Stimulated activated naive CD8-positive, alpha-beta T cell treated with anti-CD3 and anti-CD28 coated beads, Interleukin-15, Interleukin-2, amounts not matched to agents 100 ng/mL and 50 ng/mL, for 24 hours (primary cell): ENCODE data around the gene SCAF11.

Source experiments
- H3K27ac Mint-ChIP-seq: one replicate; pipeline ENCODE4 v1.8.0; 2021; ENCODE audit warnings: mild to moderate bottlenecking, mixed read lengths
- H3K27me3 Mint-ChIP-seq: one replicate; pipeline ENCODE4 v1.8.0; 2021; ENCODE audit warnings: mixed read lengths
- H3K36me3 Mint-ChIP-seq: one replicate; pipeline ENCODE4 v1.8.0; 2021; ENCODE audit warnings: low read depth, mixed read lengths
- H3K4me1 Mint-ChIP-seq: one replicate; pipeline ENCODE4 v1.8.0; 2021; ENCODE audit warnings: low read depth, mixed read lengths
- H3K4me3 Mint-ChIP-seq: one replicate; pipeline ENCODE4 v1.8.0; 2021; ENCODE audit warnings: mild to moderate bottlenecking, mixed read lengths
- H3K9me3 Mint-ChIP-seq: one replicate; pipeline ENCODE4 v1.8.0; 2021; ENCODE audit warnings: mixed read lengths

SCAF11 gene

DNA sequence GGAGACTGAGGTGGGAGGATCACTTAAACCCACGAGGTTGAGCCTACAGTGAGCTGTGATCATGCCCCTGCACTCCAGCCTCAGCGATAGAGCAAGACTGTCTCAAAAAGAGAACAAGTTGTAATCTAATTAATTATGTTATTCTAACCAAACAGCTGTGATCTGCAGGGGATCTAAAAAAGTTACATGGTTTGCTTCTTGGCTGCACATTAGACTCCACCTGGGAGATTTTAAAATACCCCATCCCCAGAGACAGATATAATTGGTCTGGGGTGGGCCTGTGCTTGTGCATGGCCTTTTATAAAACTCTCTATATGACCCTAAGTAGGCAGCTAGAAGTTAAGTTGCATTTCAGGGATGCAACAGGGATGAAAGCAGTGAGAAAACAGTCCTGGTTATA is 76.7 kb downstream of the SCAF11 start:
- peaks cover 10% of the 10 kb centered on the region for H3K36me3 Mint-ChIP-seq
- H3K27ac Mint-ChIP-seq: no peak overlapping the region
- no peaks in the 10 kb centered on the region for H3K9me3 Mint-ChIP-seq
- no peaks in the 10 kb centered on the region for H3K4me1 Mint-ChIP-seq
- no peak overlapping the region for H3K4me3 Mint-ChIP-seq
- no peaks in the 10 kb centered on the region for H3K27me3 Mint-ChIP-seq

DNA sequence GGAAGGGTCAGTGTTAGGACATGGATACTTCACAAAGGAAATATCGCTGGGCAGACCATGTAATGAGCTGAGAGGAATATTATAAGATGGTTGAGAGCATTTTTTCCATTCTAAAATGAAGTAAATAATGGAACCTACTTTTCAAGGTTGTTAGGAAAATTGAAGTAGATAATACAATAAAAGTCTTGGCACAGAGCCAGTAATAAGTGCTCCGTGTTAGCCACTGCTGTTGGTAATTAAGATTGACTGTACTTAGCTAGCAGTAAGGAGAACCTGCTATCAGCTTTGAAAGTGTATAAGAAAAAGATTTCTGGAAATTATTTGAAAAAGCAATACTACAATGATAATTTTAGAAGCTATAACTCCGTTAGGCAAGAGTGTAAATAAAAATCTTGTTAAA is 77.6 kb downstream of the SCAF11 start:
- no peaks in the 10 kb centered on the region for H3K27me3 Mint-ChIP-seq
- peaks cover 13% of the 10 kb centered on the region for H3K36me3 Mint-ChIP-seq
- H3K9me3 Mint-ChIP-seq: no peaks in the 10 kb centered on the region
- H3K4me1 Mint-ChIP-seq: no peaks in the 10 kb centered on the region
- no peak overlapping the region for H3K4me3 Mint-ChIP-seq
- no peak overlapping the region for H3K27ac Mint-ChIP-seq

DNA sequence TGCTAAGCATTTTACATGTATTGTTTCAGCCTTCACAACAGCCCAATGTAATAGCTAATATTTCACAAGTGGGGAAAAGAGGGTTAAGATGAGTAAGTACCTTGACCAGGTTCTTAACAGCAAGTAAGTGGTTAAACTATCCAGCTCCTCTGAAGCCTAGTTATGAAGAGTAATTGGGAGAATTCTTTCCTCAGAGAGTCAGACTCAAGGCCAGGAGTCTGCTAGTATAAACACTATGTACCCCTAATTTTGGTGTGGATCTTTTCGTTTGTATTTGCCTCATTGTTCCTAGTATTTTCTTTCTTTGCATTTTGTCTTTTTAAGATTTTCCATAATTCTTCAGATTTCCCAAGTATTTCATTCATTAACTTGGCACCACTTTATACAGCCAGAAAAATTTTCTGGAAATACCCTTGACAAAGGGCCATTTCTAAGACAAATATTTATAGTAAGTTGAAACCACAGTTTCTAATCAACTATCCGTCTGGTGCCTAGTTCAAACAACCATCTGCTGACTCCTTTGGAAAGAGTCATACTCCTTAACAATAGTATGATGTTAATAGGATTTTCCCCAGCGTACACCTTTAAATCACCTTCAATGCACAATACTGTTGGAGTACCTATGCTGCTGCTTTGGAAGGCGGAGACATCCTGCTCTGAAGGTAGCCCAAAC is 81.2 kb downstream of the SCAF11 start:
- Mint-ChIP-seq H3K4me3 (no peak overlapping the region), H3K36me3 (peaks cover 25% of the 10 kb centered on the region), H3K4me1 (no peaks in the 10 kb centered on the region), H3K9me3 (no peaks in the 10 kb centered on the region), H3K27me3 (no peaks in the 10 kb centered on the region), H3K27ac (no peak overlapping the region)

GRCh38 chr12:45907955-45908354 is 82.4 kb downstream of the SCAF11 start:
- Mint-ChIP-seq H3K4me1 (no peaks in the 10 kb centered on the region), H3K9me3 (no peaks in the 10 kb centered on the region), H3K36me3 (peaks cover 38% of the 10 kb centered on the region), H3K27ac (no peak overlapping the region), H3K4me3 (no peak overlapping the region), H3K27me3 (no peaks in the 10 kb centered on the region)

DNA sequence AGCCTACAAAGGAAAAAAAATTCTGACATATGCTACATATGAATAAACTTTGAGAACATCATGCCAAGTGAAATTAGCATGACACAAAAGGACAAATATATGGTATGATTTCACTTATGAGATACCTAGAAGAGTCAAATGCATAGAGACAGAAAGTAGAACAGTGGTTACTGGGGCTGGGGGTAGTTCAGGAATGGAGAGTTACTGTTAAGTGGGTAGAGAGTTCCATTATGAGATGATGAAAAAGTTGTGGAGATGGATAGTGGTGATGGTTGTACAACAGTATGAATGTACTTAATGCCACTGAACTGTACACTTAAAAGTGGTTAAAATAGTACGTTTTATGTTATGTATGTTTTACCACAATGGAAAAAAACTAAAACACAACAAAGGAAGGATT is 92.3 kb downstream of the SCAF11 start:
- H3K36me3 Mint-ChIP-seq: peaks cover 58% of the 10 kb centered on the region
- peaks cover 4% of the 10 kb centered on the region for H3K4me1 Mint-ChIP-seq
- H3K27ac Mint-ChIP-seq: no peak overlapping the region
- no peak overlapping the region for H3K4me3 Mint-ChIP-seq
- no peaks in the 10 kb centered on the region for H3K9me3 Mint-ChIP-seq
- no peaks in the 10 kb centered on the region for H3K27me3 Mint-ChIP-seq

DNA sequence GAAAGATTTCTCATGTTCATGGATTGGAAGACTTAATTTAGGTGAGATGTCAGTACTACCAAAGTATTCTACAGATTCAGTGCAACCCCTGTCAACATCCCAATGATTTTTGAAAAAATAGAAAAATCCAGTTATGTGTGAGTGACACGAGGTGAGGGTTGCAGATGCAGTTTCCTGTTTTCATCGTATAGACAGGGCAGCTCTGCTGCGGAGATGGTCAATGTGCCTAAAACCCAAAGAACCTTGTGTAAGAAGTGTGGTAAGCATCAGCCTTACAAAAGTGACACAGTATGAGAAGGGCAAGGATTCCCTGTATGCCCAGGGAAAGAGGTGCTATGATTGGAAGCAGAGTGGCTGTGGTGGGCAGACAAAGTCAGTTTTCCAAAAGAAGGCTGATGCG is 94.4 kb downstream of the SCAF11 start:
- Mint-ChIP-seq H3K9me3 (no peaks in the 10 kb centered on the region), H3K4me3 (no peak overlapping the region), H3K27me3 (no peaks in the 10 kb centered on the region), H3K27ac (no peak overlapping the region), H3K4me1 (peaks cover 15% of the 10 kb centered on the region), H3K36me3 (peaks cover 68% of the 10 kb centered on the region)

GRCh38 chr12:45893240-45893639 is 97.1 kb downstream of the SCAF11 start:
- no peak overlapping the region for H3K27ac Mint-ChIP-seq
- H3K9me3 Mint-ChIP-seq: no peaks in the 10 kb centered on the region
- peaks cover 58% of the 10 kb centered on the region for H3K36me3 Mint-ChIP-seq
- H3K4me3 Mint-ChIP-seq: no peak overlapping the region
- H3K4me1 Mint-ChIP-seq: peaks cover 15% of the 10 kb centered on the region
- no peaks in the 10 kb centered on the region for H3K27me3 Mint-ChIP-seq

GRCh38 chr12:45890276-45890675 is 100.1 kb downstream of the SCAF11 start:
- peaks cover 15% of the 10 kb centered on the region for H3K4me1 Mint-ChIP-seq
- peaks cover 51% of the 10 kb centered on the region for H3K36me3 Mint-ChIP-seq
- no peak overlapping the region for H3K4me3 Mint-ChIP-seq

GRCh38 chr12:45887544-45887943 is 102.8 kb downstream of the SCAF11 start:
- no peak overlapping the region for H3K27ac Mint-ChIP-seq
- H3K4me1 Mint-ChIP-seq: peaks cover 12% of the 10 kb centered on the region
- H3K36me3 Mint-ChIP-seq: peaks cover 52% of the 10 kb centered on the region
- no peaks in the 10 kb centered on the region for H3K27me3 Mint-ChIP-seq
- H3K4me3 Mint-ChIP-seq: no peak overlapping the region
- no peaks in the 10 kb centered on the region for H3K9me3 Mint-ChIP-seq

More at GRCh38 chr12:45890276-45890675, 100.1 kb downstream of the SCAF11 start:
- no peak overlapping the region for H3K27ac Mint-ChIP-seq
- H3K9me3 Mint-ChIP-seq: no peaks in the 10 kb centered on the region
- no peaks in the 10 kb centered on the region for H3K27me3 Mint-ChIP-seq

DNA sequence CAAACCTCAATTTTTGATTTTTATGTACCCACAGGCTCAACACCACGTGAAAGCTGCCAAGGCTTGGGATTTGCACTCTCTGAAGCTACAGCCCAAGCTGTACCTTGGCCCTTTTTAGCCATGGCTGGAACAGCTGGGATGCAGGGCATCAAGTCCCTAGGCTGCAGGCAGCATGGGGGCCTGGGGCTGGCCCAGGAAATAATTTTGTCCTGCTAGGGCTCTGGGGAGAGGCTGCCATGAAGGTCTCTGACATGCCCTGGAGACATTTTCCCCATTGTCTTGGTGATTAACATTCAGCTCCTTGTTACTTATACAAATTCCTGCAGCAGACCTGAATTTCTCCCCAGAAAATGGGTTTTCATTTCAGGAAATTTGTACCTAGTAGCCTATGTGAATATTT is 103.7 kb downstream of the SCAF11 start:
- H3K27ac Mint-ChIP-seq: no peak overlapping the region
- H3K36me3 Mint-ChIP-seq: peaks cover 57% of the 10 kb centered on the region
- H3K27me3 Mint-ChIP-seq: no peaks in the 10 kb centered on the region
- no peak overlapping the region for H3K4me3 Mint-ChIP-seq
- no peaks in the 10 kb centered on the region for H3K9me3 Mint-ChIP-seq
- H3K4me1 Mint-ChIP-seq: peaks cover 7% of the 10 kb centered on the region

GRCh38 chr12:45883187-45883586 is 107.2 kb downstream of the SCAF11 start:
- no peaks in the 10 kb centered on the region for H3K9me3 Mint-ChIP-seq
- peaks cover 13% of the 10 kb centered on the region for H3K4me1 Mint-ChIP-seq
- H3K4me3 Mint-ChIP-seq: no peak overlapping the region
- no peaks in the 10 kb centered on the region for H3K27me3 Mint-ChIP-seq
- H3K36me3 Mint-ChIP-seq: peaks cover 82% of the 10 kb centered on the region
- H3K27ac Mint-ChIP-seq: no peak overlapping the region

DNA sequence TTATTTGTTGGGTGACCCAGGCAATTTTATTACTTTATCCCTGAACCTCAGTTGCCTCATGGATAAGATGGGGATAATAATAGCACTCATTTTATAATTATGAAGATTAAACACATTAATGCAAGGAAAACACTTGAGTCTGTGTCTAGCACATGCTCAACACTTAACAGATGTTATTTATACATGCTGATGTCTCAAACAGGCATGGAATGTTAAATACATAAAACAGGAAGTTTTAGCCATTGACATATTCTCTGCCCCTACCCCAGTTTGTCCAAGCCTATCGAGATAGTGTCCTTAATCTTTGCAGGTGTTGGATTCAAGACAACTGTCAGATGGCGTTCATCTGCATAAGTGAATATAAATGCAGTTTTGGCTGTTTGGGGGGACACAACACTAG is 109.8 kb downstream of the SCAF11 start:
- Mint-ChIP-seq H3K36me3 (peaks cover 83% of the 10 kb centered on the region), H3K27ac (no peak overlapping the region), H3K4me1 (peaks cover 25% of the 10 kb centered on the region), H3K4me3 (no peak overlapping the region), H3K9me3 (no peaks in the 10 kb centered on the region), H3K27me3 (no peaks in the 10 kb centered on the region)

DNA sequence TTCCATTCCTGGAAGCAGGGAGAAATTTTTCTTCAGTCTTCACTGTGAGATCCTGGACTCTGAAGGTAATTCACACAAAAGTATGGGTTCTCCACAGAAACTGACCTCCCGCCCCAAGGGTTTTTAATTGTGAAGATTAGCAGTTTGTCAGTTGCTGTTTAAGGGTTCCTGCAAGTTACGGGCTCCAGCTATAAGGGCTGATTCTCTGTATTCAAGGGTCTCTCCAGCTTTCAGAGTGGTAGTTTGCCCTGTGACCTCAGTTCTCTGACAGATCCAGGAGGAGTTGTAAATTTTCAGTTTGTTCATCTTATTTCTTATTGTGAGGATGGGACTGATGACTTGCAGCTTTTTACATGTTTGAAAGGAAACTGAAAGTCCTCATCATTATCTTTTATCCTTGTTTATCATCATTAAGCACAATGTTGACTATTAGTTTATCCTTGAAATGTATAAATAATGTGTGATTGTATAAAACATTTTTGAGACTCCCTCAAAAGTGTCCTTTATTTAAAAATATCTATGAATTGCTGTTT is 110.9 kb downstream of the SCAF11 start:
- peaks cover 3% of the 10 kb centered on the region for H3K9me3 Mint-ChIP-seq
- peaks cover 82% of the 10 kb centered on the region for H3K36me3 Mint-ChIP-seq
- no peaks in the 10 kb centered on the region for H3K27me3 Mint-ChIP-seq
- H3K4me3 Mint-ChIP-seq: no peak overlapping the region
- peak overlapping the region; percentile 51 for H3K27ac Mint-ChIP-seq
- peaks cover 25% of the 10 kb centered on the region for H3K4me1 Mint-ChIP-seq

- peak overlapping the region; percentile 51 for H3K27ac Mint-ChIP-seq
- no peak overlapping the region for H3K4me3 Mint-ChIP-seq
Observed at GRCh38 chr12:45878630-45879255, 111.6 kb downstream of the SCAF11 start.

DNA sequence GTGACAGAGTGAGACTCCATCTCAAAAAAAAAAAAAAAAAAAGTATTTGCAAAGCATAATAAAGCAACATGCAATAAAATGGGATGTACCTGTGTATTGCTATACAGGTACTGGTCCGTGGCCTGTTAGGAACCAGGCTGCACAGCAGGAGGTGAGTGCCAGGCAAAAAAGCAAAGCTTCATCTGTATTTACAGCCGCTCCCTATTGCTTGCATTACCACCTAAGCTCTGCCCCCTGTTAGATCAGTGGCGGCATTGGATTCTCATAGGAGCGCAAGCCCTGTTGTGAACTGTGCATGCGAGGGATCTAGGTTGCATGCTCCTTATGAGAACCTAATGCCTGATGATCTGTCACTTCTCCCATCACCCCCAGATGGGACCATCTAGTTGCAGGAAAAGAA is 113.3 kb downstream of the SCAF11 start:
- Mint-ChIP-seq H3K4me3 (no peak overlapping the region), H3K9me3 (peaks cover 5% of the 10 kb centered on the region), H3K27me3 (no peaks in the 10 kb centered on the region), H3K36me3 (peaks cover 82% of the 10 kb centered on the region), H3K4me1 (peaks cover 29% of the 10 kb centered on the region), H3K27ac (no peak overlapping the region)

More at GRCh38 chr12:45878630-45879255, 111.6 kb downstream of the SCAF11 start:
- H3K27me3 Mint-ChIP-seq: no peaks in the 10 kb centered on the region
- H3K4me1 Mint-ChIP-seq: peaks cover 25% of the 10 kb centered on the region
- peaks cover 82% of the 10 kb centered on the region for H3K36me3 Mint-ChIP-seq
- peaks cover 5% of the 10 kb centered on the region for H3K9me3 Mint-ChIP-seq
